ENCODE results near the gene G3BP1.

The G3BP1 gene

GRCh38 chr5:151772846-151773561 is 1.2 kb downstream of the G3BP1 start:
- H3K27me3 ChIP-seq (replicated peaks in 2 of 5; ENCODE audit: control insufficient read depth in 4 of 5, insufficient read depth in 5 of 5, low read length in 4 of 5), result no peaks in the 10 kb centered on the region
- no peaks in the 10 kb centered on the region for H3K9me3 ChIP-seq (ENCODE audit: control extremely low read depth in 1 of 5, control insufficient read depth in 4 of 5, insufficient read depth in 2 of 5, low read depth in 1 of 5, low read length in 4 of 5)
- H3K27ac ChIP-seq (ENCODE audit: insufficient read depth in 1 of 2, low read depth in 1 of 2, low read length in 2 of 2, poor library complexity in 1 of 2, severe bottlenecking in 2 of 2), result peak overlapping the region; percentile 90 to 95
- POLR2A ChIA-PET, result interaction anchor here (0.6 to 1.2 kb wide), 3 partner anchors 11 to 14 kb away, joined by 3 to 5 read pairs (median 3); partner anchors contain the start of gene ATOX1
- peaks cover 15 to 51% (median 33%) of the 10 kb centered on the region in 4 experiments for H3K4me1 ChIP-seq (ENCODE audit: control extremely low read depth in 1 of 4, control insufficient read depth in 4 of 4, insufficient read depth in 4 of 4, low read length in 3 of 4)
- DNase-seq, result peak in 2 of 3 donors; percentile 14 to 17
- CTCF ChIA-PET, result interaction anchor here (1.0 to 4.6 kb wide), 4 partner anchors 15 to 101 kb away, joined by 3 to 38 read pairs (median 6); partner anchors contain the start of gene ATOX1
- peaks cover 0 to 13% (median 3%) of the 10 kb centered on the region in 4 experiments for H3K36me3 ChIP-seq (ENCODE audit: control insufficient read depth in 4 of 4, insufficient read depth in 4 of 4, low read length in 3 of 4)
- 2% methylated on average over 18 of the region's 18 CpGs for WGBS (ENCODE audit: insufficient coverage)
- H3K4me3 ChIP-seq (ENCODE audit: control insufficient read depth in 1 of 7, extremely low read depth in 1 of 7, insufficient read depth in 4 of 7, low read depth in 2 of 7, low read length in 6 of 7), result peak overlapping the region; percentile 68 to 98 (median 92)

- no peaks in the 10 kb centered on the region for H3K27me3 ChIP-seq (replicated peaks in 2 of 5; ENCODE audit: control insufficient read depth in 4 of 5, insufficient read depth in 5 of 5, low read length in 4 of 5)
- H3K4me3 ChIP-seq (ENCODE audit: control insufficient read depth in 1 of 7, extremely low read depth in 1 of 7, insufficient read depth in 4 of 7, low read depth in 2 of 7, low read length in 6 of 7), result peak overlapping the region in 6 of 7 experiments; percentile 83 to 98 (median 92)
- WGBS (ENCODE audit: insufficient coverage), result 29% methylated on average over 2 of the region's 3 CpGs
- H3K9me3 ChIP-seq (ENCODE audit: control extremely low read depth in 1 of 5, control insufficient read depth in 4 of 5, insufficient read depth in 2 of 5, low read depth in 1 of 5, low read length in 4 of 5), result no peaks in the 10 kb centered on the region
- DNase-seq, result peak in 1 of 3 donors; percentile 19
- peaks cover 15 to 52% (median 33%) of the 10 kb centered on the region in 4 experiments for H3K4me1 ChIP-seq (ENCODE audit: control extremely low read depth in 1 of 4, control insufficient read depth in 4 of 4, insufficient read depth in 4 of 4, low read length in 3 of 4)
- CTCF ChIA-PET, result interaction anchor here (4.6 kb wide), 1 partner anchor 16 kb away, joined by 38 read pairs; the partner anchor contains the start of gene ATOX1
- POLR2A ChIA-PET, result interaction anchor here (0.6 to 1.0 kb wide), 2 partner anchors 11 to 15 kb away, joined by 3 read pairs; partner anchors contain the start of gene ATOX1
- H3K36me3 ChIP-seq (ENCODE audit: control insufficient read depth in 4 of 4, insufficient read depth in 4 of 4, low read length in 3 of 4), result peaks cover 0 to 18% (median 6%) of the 10 kb centered on the region in 4 experiments
- peak overlapping the region; percentile 90 to 95 for H3K27ac ChIP-seq (ENCODE audit: insufficient read depth in 1 of 2, low read depth in 1 of 2, low read length in 2 of 2, poor library complexity in 1 of 2, severe bottlenecking in 2 of 2)
Measured at GRCh38 chr5:151773951-151774350, 2.2 kb downstream of the G3BP1 start.

- 64% methylated on average over 2 of the region's 3 CpGs for WGBS (ENCODE audit: insufficient coverage)
Measured at GRCh38 chr5:151775025-151775606, 3.4 kb downstream of the G3BP1 start.

GRCh38 chr5:151779531-151780125 is 7.9 kb downstream of the G3BP1 start:
- no peak overlapping the region for H3K27ac ChIP-seq (ENCODE audit: insufficient read depth in 1 of 2, low read depth in 1 of 2, low read length in 2 of 2, poor library complexity in 1 of 2, severe bottlenecking in 2 of 2)
- 80% methylated on average over 1 of the region's 3 CpGs for WGBS (ENCODE audit: insufficient coverage)
- no peak overlapping the region for H3K4me3 ChIP-seq (ENCODE audit: control insufficient read depth in 1 of 7, extremely low read depth in 1 of 7, insufficient read depth in 4 of 7, low read depth in 2 of 7, low read length in 6 of 7)
- no peaks in the 10 kb centered on the region for H3K9me3 ChIP-seq (ENCODE audit: control extremely low read depth in 1 of 5, control insufficient read depth in 4 of 5, insufficient read depth in 2 of 5, low read depth in 1 of 5, low read length in 4 of 5)
- peaks cover 4 to 28% (median 10%) of the 10 kb centered on the region in 4 experiments for H3K4me1 ChIP-seq (ENCODE audit: control extremely low read depth in 1 of 4, control insufficient read depth in 4 of 4, insufficient read depth in 4 of 4, low read length in 3 of 4)
- CTCF ChIA-PET, result no interaction called here
- peaks cover 0 to 21% (median 7%) of the 10 kb centered on the region in 4 experiments for H3K36me3 ChIP-seq (ENCODE audit: control insufficient read depth in 4 of 4, insufficient read depth in 4 of 4, low read length in 3 of 4)
- POLR2A ChIA-PET, result no interaction called here
- DNase-seq, result no peak
- no peaks in the 10 kb centered on the region for H3K27me3 ChIP-seq (replicated peaks in 2 of 5; ENCODE audit: control insufficient read depth in 4 of 5, insufficient read depth in 5 of 5, low read length in 4 of 5)

More at GRCh38 chr5:151775025-151775606, 3.4 kb downstream of the G3BP1 start:
- H3K36me3 ChIP-seq (ENCODE audit: control insufficient read depth in 4 of 4, insufficient read depth in 4 of 4, low read length in 3 of 4), result peaks cover 0 to 21% (median 6%) of the 10 kb centered on the region in 4 experiments
- no peaks in the 10 kb centered on the region for H3K9me3 ChIP-seq (ENCODE audit: control extremely low read depth in 1 of 5, control insufficient read depth in 4 of 5, insufficient read depth in 2 of 5, low read depth in 1 of 5, low read length in 4 of 5)
- DNase-seq, result no peak
- H3K27ac ChIP-seq (ENCODE audit: insufficient read depth in 1 of 2, low read depth in 1 of 2, low read length in 2 of 2, poor library complexity in 1 of 2, severe bottlenecking in 2 of 2), result peak overlapping the region in 1 of 2 experiments; percentile 95
- peaks cover 12 to 53% (median 28%) of the 10 kb centered on the region in 4 experiments for H3K4me1 ChIP-seq (ENCODE audit: control extremely low read depth in 1 of 4, control insufficient read depth in 4 of 4, insufficient read depth in 4 of 4, low read length in 3 of 4)
- ChIA-PET CTCF (no interaction called here), POLR2A (no interaction called here)
- H3K4me3 ChIP-seq (ENCODE audit: control insufficient read depth in 1 of 7, extremely low read depth in 1 of 7, insufficient read depth in 4 of 7, low read depth in 2 of 7, low read length in 6 of 7), result peak overlapping the region in 3 of 7 experiments; percentile 11 to 28 (median 16)
- H3K27me3 ChIP-seq (replicated peaks in 2 of 5; ENCODE audit: control insufficient read depth in 4 of 5, insufficient read depth in 5 of 5, low read length in 4 of 5), result no peaks in the 10 kb centered on the region

GRCh38 chr5:151780348-151780747 is 8.6 kb downstream of the G3BP1 start:
- Histone ChIP-seq H3K4me1 (ENCODE audit: control extremely low read depth in 1 of 4, control insufficient read depth in 4 of 4, insufficient read depth in 4 of 4, low read length in 3 of 4) (peaks cover 2 to 23% (median 8%) of the 10 kb centered on the region in 4 experiments), H3K4me3 (ENCODE audit: control insufficient read depth in 1 of 7, extremely low read depth in 1 of 7, insufficient read depth in 4 of 7, low read depth in 2 of 7, low read length in 6 of 7) (no peak overlapping the region), H3K27me3 (replicated peaks in 2 of 5; ENCODE audit: control insufficient read depth in 4 of 5, insufficient read depth in 5 of 5, low read length in 4 of 5) (no peaks in the 10 kb centered on the region), H3K27ac (ENCODE audit: insufficient read depth in 1 of 2, low read depth in 1 of 2, low read length in 2 of 2, poor library complexity in 1 of 2, severe bottlenecking in 2 of 2) (no peak overlapping the region), H3K9me3 (ENCODE audit: control extremely low read depth in 1 of 5, control insufficient read depth in 4 of 5, insufficient read depth in 2 of 5, low read depth in 1 of 5, low read length in 4 of 5) (no peaks in the 10 kb centered on the region), H3K36me3 (ENCODE audit: control insufficient read depth in 4 of 4, insufficient read depth in 4 of 4, low read length in 3 of 4) (peaks cover 0 to 21% (median 7%) of the 10 kb centered on the region in 4 experiments)
- ChIA-PET POLR2A (no interaction called here), CTCF (interaction anchor here (0.7 kb wide), 1 partner anchor 29 kb away, joined by 3 read pairs; no protein-coding TSS in a partner anchor)
- no peak for DNase-seq
- WGBS (ENCODE audit: insufficient coverage), result 99% methylated on average over 9 of the region's 11 CpGs

- WGBS (ENCODE audit: insufficient coverage), result no CpG with 5 or more reads among the region's 1 CpG
- Histone ChIP-seq H3K4me1 (ENCODE audit: control extremely low read depth in 1 of 4, control insufficient read depth in 4 of 4, insufficient read depth in 4 of 4, low read length in 3 of 4) (peaks cover 0 to 20% (median 8%) of the 10 kb centered on the region in 4 experiments), H3K36me3 (ENCODE audit: control insufficient read depth in 4 of 4, insufficient read depth in 4 of 4, low read length in 3 of 4) (peaks cover 0 to 21% (median 7%) of the 10 kb centered on the region in 4 experiments), H3K9me3 (ENCODE audit: control extremely low read depth in 1 of 5, control insufficient read depth in 4 of 5, insufficient read depth in 2 of 5, low read depth in 1 of 5, low read length in 4 of 5) (no peaks in the 10 kb centered on the region), H3K27ac (ENCODE audit: insufficient read depth in 1 of 2, low read depth in 1 of 2, low read length in 2 of 2, poor library complexity in 1 of 2, severe bottlenecking in 2 of 2) (no peak overlapping the region), H3K4me3 (ENCODE audit: control insufficient read depth in 1 of 7, extremely low read depth in 1 of 7, insufficient read depth in 4 of 7, low read depth in 2 of 7, low read length in 6 of 7) (no peak overlapping the region), H3K27me3 (replicated peaks in 2 of 5; ENCODE audit: control insufficient read depth in 4 of 5, insufficient read depth in 5 of 5, low read length in 4 of 5) (no peaks in the 10 kb centered on the region)
- no peak for DNase-seq
- ChIA-PET POLR2A (no interaction called here), CTCF (no interaction called here)
Measured at GRCh38 chr5:151781201-151781600, 9.4 kb downstream of the G3BP1 start.

Data from common myeloid progenitor, CD34-positive (primary cell).